GM06990 (cell line): ENCODE data around the gene ADRA1B.

ENCODE experiments used
- DNase-seq: peaks from one replicate; pipeline ENCODE4 v3.0.0-alpha.2; 2011; ENCODE audit not compliant: insufficient read length; ENCODE audit errors: extremely low read depth
- H3K27me3 ChIP-seq: replicated peaks from 2 replicates; pipeline ENCODE4 v1.6.0; 2011; ENCODE audit warnings: low read length; ENCODE audit not compliant: control insufficient read depth, insufficient read depth
- H3K36me3 ChIP-seq: 2 replicates; pipeline ENCODE4 v1.5.1; 2011; ENCODE audit warnings: low read length; ENCODE audit not compliant: control insufficient read depth, insufficient read depth
- H3K4me3 ChIP-seq: replicated peaks from 2 replicates; pipeline ENCODE4 v1.5.1; 2011; ENCODE audit warnings: low read depth, mild to moderate bottlenecking, control low read depth, low read length
- TF ChIP-seq, protein P1 (sequence below): IDR thresholded peaks from 2 replicates; pipeline ENCODE4 v1.5.1; 2011; ENCODE audit warnings: low read length, control low read depth, mild to moderate bottlenecking, inconsistent platforms; ENCODE audit not compliant: insufficient read depth, poor library complexity, severe bottlenecking

ADRA1B gene

DNA sequence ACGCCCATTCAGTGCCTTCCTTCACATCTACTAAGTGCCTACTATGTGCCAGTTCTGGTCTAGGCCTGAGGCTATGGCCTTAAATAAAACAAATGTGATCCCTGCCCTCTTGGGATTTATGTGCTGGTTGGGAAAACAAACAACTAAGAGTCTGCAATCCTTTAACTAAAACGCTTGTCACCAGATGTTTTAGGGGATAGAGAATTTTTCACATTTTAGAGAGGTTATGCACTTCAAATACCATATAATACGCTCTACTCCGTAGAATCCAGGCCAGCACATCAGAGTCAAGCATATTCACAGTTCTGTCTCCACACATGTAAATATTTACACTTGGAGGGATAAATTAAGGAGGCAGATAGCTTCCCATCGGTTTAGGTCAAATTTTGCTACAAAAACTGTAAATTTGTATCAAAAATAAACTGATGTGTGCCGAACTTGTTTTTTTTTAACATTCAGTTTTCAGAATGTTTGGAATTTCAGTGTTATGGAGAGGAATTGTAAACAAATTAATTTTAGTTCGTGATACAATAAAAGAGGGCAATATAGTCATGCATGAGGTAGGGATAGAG lies 22.0 kb upstream of the ADRA1B start:
- DNase-seq, result no peak
- Histone ChIP-seq H3K27me3 (no peaks in the 10 kb centered on the region; the same call in 1 of the 2 replicates), H3K36me3 (no peaks in the 10 kb centered on the region), H3K4me3 (no peak overlapping the region)
- TF ChIP-seq, protein P1, sequence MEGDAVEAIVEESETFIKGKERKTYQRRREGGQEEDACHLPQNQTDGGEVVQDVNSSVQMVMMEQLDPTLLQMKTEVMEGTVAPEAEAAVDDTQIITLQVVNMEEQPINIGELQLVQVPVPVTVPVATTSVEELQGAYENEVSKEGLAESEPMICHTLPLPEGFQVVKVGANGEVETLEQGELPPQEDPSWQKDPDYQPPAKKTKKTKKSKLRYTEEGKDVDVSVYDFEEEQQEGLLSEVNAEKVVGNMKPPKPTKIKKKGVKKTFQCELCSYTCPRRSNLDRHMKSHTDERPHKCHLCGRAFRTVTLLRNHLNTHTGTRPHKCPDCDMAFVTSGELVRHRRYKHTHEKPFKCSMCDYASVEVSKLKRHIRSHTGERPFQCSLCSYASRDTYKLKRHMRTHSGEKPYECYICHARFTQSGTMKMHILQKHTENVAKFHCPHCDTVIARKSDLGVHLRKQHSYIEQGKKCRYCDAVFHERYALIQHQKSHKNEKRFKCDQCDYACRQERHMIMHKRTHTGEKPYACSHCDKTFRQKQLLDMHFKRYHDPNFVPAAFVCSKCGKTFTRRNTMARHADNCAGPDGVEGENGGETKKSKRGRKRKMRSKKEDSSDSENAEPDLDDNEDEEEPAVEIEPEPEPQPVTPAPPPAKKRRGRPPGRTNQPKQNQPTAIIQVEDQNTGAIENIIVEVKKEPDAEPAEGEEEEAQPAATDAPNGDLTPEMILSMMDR, result no peak

GRCh38 chr5:159897786-159898393 lies 18.4 kb upstream of the ADRA1B start:
- Histone ChIP-seq H3K36me3 (no peaks in the 10 kb centered on the region), H3K4me3 (no peak overlapping the region), H3K27me3 (no peaks in the 10 kb centered on the region; the same call in 1 of the 2 replicates)
- DNase-seq, result no peak
- TF ChIP-seq, protein P1, result no peak

- no peaks in the 10 kb centered on the region for H3K36me3 ChIP-seq
- H3K27me3 ChIP-seq, result no peaks in the 10 kb centered on the region; the same call in 1 of the 2 replicates
- TF ChIP-seq, protein P1, result no peak
- DNase-seq, result no peak
- H3K4me3 ChIP-seq, result no peak overlapping the region
Measured at GRCh38 chr5:159899067-159900049, 16.9 kb upstream of the ADRA1B start.

GRCh38 chr5:159901308-159901707 lies 15.0 kb upstream of the ADRA1B start:
- Histone ChIP-seq H3K4me3 (no peak overlapping the region), H3K36me3 (no peaks in the 10 kb centered on the region), H3K27me3 (no peaks in the 10 kb centered on the region)
- TF ChIP-seq, protein P1, result no peak
- DNase-seq, result no peak

GRCh38 chr5:159901772-159902171 lies 14.5 kb upstream of the ADRA1B start:
- TF ChIP-seq, protein P1, result no peak
- DNase-seq, result no peak
- Histone ChIP-seq H3K27me3 (no peaks in the 10 kb centered on the region), H3K4me3 (no peak overlapping the region), H3K36me3 (no peaks in the 10 kb centered on the region)
